Vagina (tissue), 2 donors: Measurements from ENCODE around the gene MED14. TPM values are rescaled to one million over a fixed set of nuclear protein-coding genes. Genes with fewer than 3 reads are reported as not detected.

ENCODE experiments used
- DNase-seq, 2 donors: peaks; one replicate each; pipeline ENCODE4 v3.0.0-alpha.2; 2017; ENCODE audit errors: extremely low spot score in 2 of 2
- H3K27ac ChIP-seq: fragments of 200-600 bp; sonication (generic); one replicate; pipeline ENCODE4 v1.5.1; 2019
- H3K27me3 ChIP-seq: fragments of 200-600 bp; sonication (generic); one replicate; pipeline ENCODE4 v1.5.1; 2019
- H3K36me3 ChIP-seq, 2 donors: fragments of 200-600 bp; sonication (generic); one replicate each; pipeline ENCODE4 v1.5.1; 2017 to 2019
- H3K4me1 ChIP-seq: fragments of 200-600 bp; sonication (generic); one replicate; pipeline ENCODE4 v1.5.1; 2019
- H3K4me3 ChIP-seq, 2 donors: fragments of 200-600 bp; sonication (generic); 1 replicate in 1 of 2; 2 replicates in 1 of 2; pipeline ENCODE4 v1.5.1; 2016 to 2019
- H3K9me3 ChIP-seq: fragments of 200-600 bp; sonication (generic); one replicate; pipeline ENCODE4 v1.5.1; 2019
- CTCF ChIP-seq, 3 experiments: fragments of 450-650 bp in 2 of 3; fragments of 200-600 bp in 1 of 3; sonication (generic) in 1 of 3; IDR thresholded peaks; one replicate each; pipeline ENCODE4 v1.5.1; 2017 to 2019; ENCODE audit warnings: antibody characterized with exemption in 3 of 3, mild to moderate bottlenecking in 2 of 3, moderate library complexity in 2 of 3
- POLR2A ChIP-seq, 2 donors: fragments of 450-650 bp; IDR thresholded peaks; one replicate each; pipeline ENCODE4 v1.6.1; 2017; ENCODE audit warnings: antibody characterized with exemption in 2 of 2, mild to moderate bottlenecking in 2 of 2, moderate library complexity in 2 of 2
- POLR2AphosphoS5 ChIP-seq, 2 donors: sonication (generic); formaldehyde crosslinking; IDR thresholded peaks; one replicate each; pipeline ENCODE4 v1.9.0; 2017; ENCODE audit warnings: antibody characterized with exemption in 2 of 2, mild to moderate bottlenecking in 2 of 2, low read depth in 1 of 2; ENCODE audit not compliant: insufficient read depth in 1 of 2
- intact Hi-C: fragments of 100-400 bp; cut with DNase I; formaldehyde crosslinking; loops from one replicate; pipeline ENCODE4 v1.15.1; 2023
- total RNA-seq: library from RNA; depleted of rRNA; stranded (reverse); fragments of >200 nt; gene quantifications from one replicate; pipeline ENCODE4 v1.2.3, GENCODE V29; 2016

Gene MED14
- total RNA-seq, 1 donor from 2014 or later, result 36.3 TPM

DNA sequence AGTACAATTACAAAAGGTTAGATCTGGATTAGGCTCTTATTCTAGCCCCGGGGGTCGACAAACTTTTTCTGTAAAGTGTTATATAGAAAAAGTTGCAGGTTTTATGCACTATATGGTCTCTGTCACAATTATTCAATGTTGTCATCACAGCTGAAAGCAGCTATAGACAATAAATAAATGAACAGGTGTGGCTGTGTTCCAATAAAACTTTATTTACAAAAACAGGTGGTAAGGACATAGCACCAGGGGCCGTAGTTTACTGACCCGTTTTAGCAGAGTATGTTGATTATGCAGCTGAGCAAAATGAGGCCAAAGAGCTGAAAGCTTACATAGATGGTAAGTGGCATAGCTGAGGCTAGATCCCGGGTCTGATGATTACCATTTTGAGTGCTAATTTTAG, 75.0 kb downstream of the MED14 start:
- TF ChIP-seq POLR2AphosphoS5 (IDR thresholded peaks at IDR 0.05; ENCODE audit: insufficient read depth in 1 of 2, low read depth in 1 of 2) (no peak), POLR2A (IDR thresholded peaks at IDR 0.05) (no peak), CTCF (IDR thresholded peaks at IDR 0.05) (no peak)
- no peaks in the 10 kb centered on the region for H3K4me1 ChIP-seq
- no peak overlapping the region for H3K4me3 ChIP-seq
- H3K36me3 ChIP-seq, result peaks cover 0 to 18% of the 10 kb centered on the region in 2 donors
- DNase-seq, result no peak
- no peaks in the 10 kb centered on the region for H3K9me3 ChIP-seq
- H3K27ac ChIP-seq, result no peak overlapping the region
- no peaks in the 10 kb centered on the region for H3K27me3 ChIP-seq
- intact Hi-C loops, result no loop called here

DNA sequence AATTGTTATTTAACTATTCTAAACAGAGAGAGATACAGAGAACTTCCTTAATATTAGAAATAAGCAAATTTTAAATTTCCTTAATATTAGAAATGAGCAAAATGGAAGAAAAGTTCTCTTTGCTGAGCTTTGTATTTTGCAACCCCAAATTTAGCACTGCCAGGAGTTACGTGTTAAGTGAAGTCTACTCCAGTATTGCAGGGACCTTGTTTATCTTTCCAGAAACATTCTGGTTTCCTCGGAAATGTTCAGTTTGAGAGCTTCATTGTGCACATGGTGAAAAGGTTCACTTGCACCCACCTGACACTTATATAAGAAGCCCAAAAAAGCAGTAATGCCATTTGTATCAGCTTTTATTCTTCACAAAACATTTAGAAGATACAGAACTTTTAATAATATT, 81.8 kb downstream of the MED14 start:
- TF ChIP-seq POLR2A (IDR thresholded peaks at IDR 0.05), result no peak
- no peak for TF ChIP-seq CTCF (IDR thresholded peaks at IDR 0.05)
- TF ChIP-seq POLR2AphosphoS5 (IDR thresholded peaks at IDR 0.05; ENCODE audit: insufficient read depth in 1 of 2, low read depth in 1 of 2), result no peak

GRCh38 chrX:40652664-40653063, 82.7 kb downstream of the MED14 start:
- no peak overlapping the region for H3K4me3 ChIP-seq
- H3K36me3 ChIP-seq, result no peaks in the 10 kb centered on the region
- TF ChIP-seq POLR2A (IDR thresholded peaks at IDR 0.05) (no peak), CTCF (IDR thresholded peaks at IDR 0.05) (no peak), POLR2AphosphoS5 (IDR thresholded peaks at IDR 0.05; ENCODE audit: insufficient read depth in 1 of 2, low read depth in 1 of 2) (no peak)
- H3K27me3 ChIP-seq, result no peaks in the 10 kb centered on the region
- H3K4me1 ChIP-seq, result peaks cover 6% of the 10 kb centered on the region
- intact Hi-C loops, result loop anchor here (10.0 kb wide), 1 partner anchor 462 kb away; no protein-coding TSS in a partner anchor
- no peaks in the 10 kb centered on the region for H3K9me3 ChIP-seq
- no peak overlapping the region for H3K27ac ChIP-seq
- DNase-seq, result no peak

More for the DNA sequence above, 81.8 kb downstream of the MED14 start:
- no peaks in the 10 kb centered on the region for H3K4me1 ChIP-seq
- H3K36me3 ChIP-seq, result no peaks in the 10 kb centered on the region
- H3K27me3 ChIP-seq, result no peaks in the 10 kb centered on the region
- no peak for DNase-seq
- H3K9me3 ChIP-seq, result no peaks in the 10 kb centered on the region
- no peak overlapping the region for H3K27ac ChIP-seq
- H3K4me3 ChIP-seq, result no peak overlapping the region
- intact Hi-C loops, result loop anchor here (10.0 kb wide), 1 partner anchor 461 kb away; no protein-coding TSS in a partner anchor

- H3K9me3 ChIP-seq, result no peaks in the 10 kb centered on the region
- no peak overlapping the region for H3K27ac ChIP-seq
- H3K4me1 ChIP-seq, result peaks cover 8% of the 10 kb centered on the region
- H3K27me3 ChIP-seq, result no peaks in the 10 kb centered on the region
- intact Hi-C loops, result loop anchor here (10.0 kb wide), 1 partner anchor 463 kb away; no protein-coding TSS in a partner anchor
- TF ChIP-seq CTCF (IDR thresholded peaks at IDR 0.05) (peak; percentile 81 to 85 (median 84)), POLR2AphosphoS5 (IDR thresholded peaks at IDR 0.05; ENCODE audit: insufficient read depth in 1 of 2, low read depth in 1 of 2) (peak in 1 of 2 donors; percentile 51), POLR2A (IDR thresholded peaks at IDR 0.05) (no peak)
- no peak overlapping the region for H3K4me3 ChIP-seq
- H3K36me3 ChIP-seq, result no peaks in the 10 kb centered on the region
- no peak for DNase-seq
These were observed 83.6 kb downstream of the MED14 start for GRCh38 chrX:40651620-40652223.
